ENCODE data around the gene RPL27.
"Not testable (repeated sequence)": the region's sequence is repeated elsewhere in the genome, so short reads cannot be mapped to it uniquely, and the experiment has no call there.

RPL27 gene

GRCh38 chr17:42997984-42998938, at the start of gene RPL27:
RPL27 (plus strand) TSS chr17:42998419; CDS start chr17:42998751, 332 bp downstream.
- intact Hi-C loops (cut with DNase I) = loop anchor here (1.0 to 5.0 kb wide), 2 partner anchors 34 to 156 kb away; partner anchors contain the start of genes AARSD1 and AOC2
- DNase-seq = peak; percentile 97 to 100 (median 99)

- intact Hi-C loops (cut with DNase I) = no loop called here
- DNase-seq = peak in 1 of 10 donors; percentile 24
Measured at GRCh38 chr17:42950044-42950783, 48.0 kb upstream of the RPL27 start.

- peak in 1 of 10 donors; percentile 5 for DNase-seq
- intact Hi-C loops (cut with DNase I) = no loop called here
Measured at GRCh38 chr17:42953669-42954068, 44.5 kb upstream of the RPL27 start.

GRCh38 chr17:42964161-42964932, 33.9 kb upstream of the RPL27 start, which contains the start of gene AARSD1:
AARSD1 (minus strand) TSS chr17:42964454; CDS start chr17:42964440, 14 bp downstream.
- intact Hi-C loops (cut with DNase I) = loop anchor here (1.0 kb wide), 1 partner anchor 34 kb away; the partner anchor contains the start of gene RPL27
- peak; percentile 84 to 98 (median 88) for DNase-seq

- intact Hi-C loops (cut with DNase I) = no loop called here
- DNase-seq = no peak
Measured at GRCh38 chr17:42967925-42968324, 30.3 kb upstream of the RPL27 start.

GRCh38 chr17:42969001-42969581, 29.1 kb upstream of the RPL27 start:
- intact Hi-C loops (cut with DNase I) = no loop called here
- peak in 1 of 10 donors; percentile 6 for DNase-seq

GRCh38 chr17:42971589-42971988, 26.6 kb upstream of the RPL27 start:
- no peak for DNase-seq
- intact Hi-C loops (cut with DNase I) = no loop called here

GRCh38 chr17:42973323-42973722, 24.9 kb upstream of the RPL27 start:
- intact Hi-C loops (cut with DNase I); DNase-seq: not testable (repeated sequence)

GRCh38 chr17:42975265-42975664, 23.0 kb upstream of the RPL27 start:
- DNase-seq = no peak
- intact Hi-C loops (cut with DNase I) = no loop called here

- DNase-seq; intact Hi-C loops (cut with DNase I): not testable (repeated sequence)
Measured at GRCh38 chr17:42975701-42976100, 22.5 kb upstream of the RPL27 start.

- intact Hi-C loops (cut with DNase I) = no loop called here
- peak in 8 of 10 donors; percentile 20 to 92 (median 52) for DNase-seq
Measured at GRCh38 chr17:42979511-42980273, 18.5 kb upstream of the RPL27 start, which contains the start of gene PTGES3L. PTGES3L (minus strand) TSS chr17:42980080; CDS start chr17:42980053, 27 bp downstream.

GRCh38 chr17:42980274-42980765, 17.9 kb upstream of the RPL27 start, which contains the start of gene RUNDC1:
RUNDC1 (plus strand) TSS chr17:42980565; CDS start chr17:42980577, 12 bp downstream.
- peak; percentile 84 to 98 (median 90) for DNase-seq
- intact Hi-C loops (cut with DNase I) = no loop called here

- DNase-seq = peak in 8 of 10 donors; percentile 46 to 92 (median 66)
- intact Hi-C loops (cut with DNase I) = no loop called here
Measured at GRCh38 chr17:42980766-42981397, 17.3 kb upstream of the RPL27 start.

GRCh38 chr17:42982266-42982665, 16.0 kb upstream of the RPL27 start:
- DNase-seq = no peak
- intact Hi-C loops (cut with DNase I) = no loop called here

GRCh38 chr17:42985225-42985624, 13.0 kb upstream of the RPL27 start:
- intact Hi-C loops (cut with DNase I) = no loop called here
- no peak for DNase-seq

- DNase-seq = no peak
- intact Hi-C loops (cut with DNase I) = no loop called here
Measured at GRCh38 chr17:42989141-42989540, 9.1 kb upstream of the RPL27 start.

GRCh38 chr17:42989726-42990652, 8.2 kb upstream of the RPL27 start:
- intact Hi-C loops (cut with DNase I) = no loop called here
- DNase-seq = no peak

All from posterior cingulate gyrus (tissue), 11 donors.